H1 (cell line): ENCODE results near the gene JMJD8. TPM values are rescaled to one million over a fixed set of nuclear protein-coding genes. Genes with fewer than 3 reads are reported as not detected.

Experiments
- ASH2L ChIP-seq: fragments of 200-600, 300-600 bp; sonication (generic); IDR thresholded peaks from one replicate; pipeline ENCODE4 v1.7.1; 2017; ENCODE audit warnings: low read length
- MAFK ChIP-seq: IDR thresholded peaks from 2 replicates; pipeline ENCODE4 v1.6.1; 2012; ENCODE audit warnings: low read depth, mild to moderate bottlenecking, improper control_type of control experiment, low read length
- RAD21 ChIP-seq, 2 experiments: IDR thresholded peaks in 1 of 2; conservative IDR thresholded peaks in 1 of 2; 2 replicates each; pipeline ENCODE4 v1.6.1; 2011; ENCODE audit warnings: low read depth in 2 of 2, low read length in 2 of 2, improper control_type of control experiment in 1 of 2, inconsistent platforms in 1 of 2, mild to moderate bottlenecking in 1 of 2, moderate library complexity in 1 of 2
- polyA plus RNA-seq, 7 experiments: library from polyadenylated mRNA; depleted of rRNA in 3 of 7; stranded (reverse) in 5 of 7; unstranded in 2 of 7; fragments of >200 nt in 5 of 7; fragments of 200-250 nt in 2 of 7; gene quantifications; 1 replicate in 5 of 7; 2 replicates in 1 of 7; 4 replicates in 1 of 7; pipeline versions ENCODE4 v1.2.1 to v1.2.3, GENCODE V29; 2011 to 2013; ENCODE audit warnings: missing spikeins in 2 of 7, mixed read lengths in 2 of 7
- total RNA-seq: library from RNA; stranded (reverse); fragmentation: NEBNext Ultra II Directional; extraction: Animal tissue kit (Norgen Biotek cat#: 25700); gene quantifications from 2 replicates; pipeline ENCODE4 v1.2.1, GENCODE V29; 2021

JMJD8 gene
- total and polyA plus RNA-seq, 2 of the 8 experiments (the other 6 are each of a cell fraction or from before 2014, with no cell fraction given) = 46.4 to 87.4 TPM

- TF ChIP-seq ASH2L (no peak), MAFK (no peak), RAD21 (IDR thresholded peaks at IDR 0.05 in 1 of 2, conservative IDR thresholded peaks at IDR 0.05 in 1 of 2; ENCODE audit: low read depth in 2 of 2, low read length in 2 of 2) (peak; percentile 25 to 37; a peak in 3 of 4 replicates)
These were observed 49.5 kb upstream of the JMJD8 start (continued) for GRCh38 chr16:733382-734207.
